K562 (cell line): ENCODE results near the gene PPP6R1. TPM values are rescaled to one million over a fixed set of nuclear protein-coding genes. Genes with fewer than 3 reads are reported as not detected.

Source experiments
- BMI1 ChIP-seq: fragments of 150-350 bp; IDR thresholded peaks from 2 replicates; pipeline ENCODE4 v1.6.1; 2014; ENCODE audit warnings: low read length
- BRF2 ChIP-seq: IDR thresholded peaks from 3 replicates; pipeline ENCODE4 v1.6.1; 2011; ENCODE audit warnings: borderline replicate concordance, mild to moderate bottlenecking; ENCODE audit not compliant: insufficient read length, insufficient read depth
- GTF3C2 ChIP-seq: IDR thresholded peaks from 3 replicates; pipeline ENCODE4 v1.6.1; 2011; ENCODE audit warnings: borderline replicate concordance, mild to moderate bottlenecking, moderate library complexity; ENCODE audit not compliant: insufficient read length; ENCODE audit errors: extremely low read depth
- HDAC1 ChIP-seq, 2 experiments: fragments of 450-650 bp; IDR thresholded peaks; 2 replicates each; pipeline ENCODE4 v1.6.1; 2016 to 2017; ENCODE audit warnings: inconsistent platforms in 1 of 2, mild to moderate bottlenecking in 1 of 2, moderate library complexity in 1 of 2
- JUND ChIP-seq, 2 experiments: IDR thresholded peaks; 2 replicates in 1 of 2; 3 replicates in 1 of 2; pipeline ENCODE4 v1.6.1; 2011; ENCODE audit warnings: borderline replicate concordance in 2 of 2, low read depth in 2 of 2, low read length in 2 of 2, improper control_type of control experiment in 1 of 2, missing biosample characterization in 1 of 2, missing genetic modification characterization in 1 of 2, missing genetic modification reagents in 1 of 2
- KAT7 ChIP-seq: sonication (generic); formaldehyde crosslinking; IDR thresholded peaks from 2 replicates; pipeline ENCODE4 v1.8.0; 2022; ENCODE audit warnings: missing genetic modification reagents, mild to moderate bottlenecking, borderline replicate concordance
- MXI1 ChIP-seq: IDR thresholded peaks from 2 replicates; pipeline ENCODE4 v1.6.1; 2011; ENCODE audit warnings: low read depth, mild to moderate bottlenecking, improper control_type of control experiment, low read length
- NFIC ChIP-seq: fragments of 450-650 bp; IDR thresholded peaks from 2 replicates; pipeline ENCODE4 v1.6.1; 2017; ENCODE audit warnings: mild to moderate bottlenecking, inconsistent platforms
- NFXL1 ChIP-seq: fragments of 450-650 bp; formaldehyde crosslinking; IDR thresholded peaks from 2 replicates; pipeline ENCODE4 v1.4.0; 2021; ENCODE audit warnings: mild to moderate bottlenecking
- NRF1 ChIP-seq, 2 experiments: fragments of 450-650 bp; IDR thresholded peaks in 1 of 2; conservative IDR thresholded peaks in 1 of 2; 2 replicates each; pipeline ENCODE4 v1.6.1; 2014; ENCODE audit warnings: mild to moderate bottlenecking in 2 of 2
- PBX2 ChIP-seq, 2 experiments: IDR thresholded peaks in 1 of 2; conservative IDR thresholded peaks in 1 of 2; 2 replicates each; pipeline ENCODE4 v1.6.1; 2016; ENCODE audit warnings: low read depth in 2 of 2, mild to moderate bottlenecking in 1 of 2, missing compliant biosample characterization in 1 of 2, missing genetic modification characterization in 1 of 2, moderate library complexity in 1 of 2
- RFX5 ChIP-seq: IDR thresholded peaks from 2 replicates; pipeline ENCODE4 v1.6.1; 2011; ENCODE audit warnings: low read depth, mild to moderate bottlenecking, improper control_type of control experiment, low read length
- SREBF2 ChIP-seq: sonication (generic); formaldehyde crosslinking; IDR thresholded peaks from 2 replicates; pipeline ENCODE4 v1.4.0; 2020; ENCODE audit warnings: mild to moderate bottlenecking, missing genetic modification reagents
- ZNF785 ChIP-seq: fragments of 250-450 bp; sonication (Bioruptor Pico); IDR thresholded peaks from 2 replicates; pipeline ENCODE4 v1.4.0; 2020; ENCODE audit warnings: mild to moderate bottlenecking
- polyA plus RNA-seq, 8 experiments: library from polyadenylated mRNA; depleted of rRNA in 4 of 8; stranded (reverse) in 5 of 8; unstranded in 3 of 8; fragments of >200 nt; fragmentation: Nextera tagmentation in 2 of 8; fragmentation: Illumina TruSeq in 1 of 8; extraction: Ambion mirVana in 2 of 8; extraction: Trizol in 1 of 8; gene quantifications; 2 replicates each; pipeline versions ENCODE4 v1.2.1 to v1.2.3, GENCODE V29; 2011 to 2014; ENCODE audit warnings: inconsistent platforms in 1 of 8, missing spikeins in 1 of 8
- total RNA-seq, 7 experiments: library from RNA; depleted of rRNA in 6 of 7; stranded (reverse); fragments of >200 nt in 6 of 7; fragmentation: Illumina TruSeq in 2 of 7; extraction: Trizol in 2 of 7; gene quantifications; 2 replicates each; pipeline versions ENCODE4 v1.2.1 to v1.2.3, GENCODE V29; 2011 to 2021; ENCODE audit warnings: low replicate concordance in 1 of 7

PPP6R1 gene
- total and polyA plus RNA-seq, 9 of the 15 experiments (the other 6 are each of a cell fraction or from before 2014, with no cell fraction given) = 0.48 to 135 (median 37.2) TPM

GRCh38 chr19:55270172-55270942, 11.5 kb upstream of the PPP6R1 start (continued):
- TF ChIP-seq NRF1 (conservative IDR thresholded peaks at IDR 0.05 in 1 of 2, IDR thresholded peaks at IDR 0.05 in 1 of 2) (peak in 1 of 2 experiments; percentile 47; a peak in 2 of 4 replicates), BMI1 (no peak), JUND (IDR thresholded peaks at IDR 0.05; ENCODE audit: borderline replicate concordance, low read depth, low read length) (peak; percentile 53; the same call in 1 of the 2 replicates), JUND (tag; IDR thresholded peaks at IDR 0.05; ENCODE audit: borderline replicate concordance, low read depth, low read length) (peak; percentile 37; the same call in 1 of the 3 replicates), RFX5 (no peak), NFIC (no peak), PBX2 (CRISPR knock-in tag; IDR thresholded peaks at IDR 0.05; ENCODE audit: low read depth) (no peak), PBX2 (tag; conservative IDR thresholded peaks at IDR 0.05; ENCODE audit: low read depth) (no peak), NFXL1 (CRISPR knock-in tag) (no peak), MXI1 (no peak), KAT7 (CRISPR knock-in tag) (no peak), HDAC1 (IDR thresholded peaks at IDR 0.05) (peak in 1 of 2 experiments; percentile 44; a peak in 1 of 4 replicates), GTF3C2 (no peak), SREBF2 (CRISPR knock-in tag) (no peak), BRF2 (no peak), ZNF785 (CRISPR knock-in tag) (no peak)
